C4-2B (cell line): ENCODE results near the gene ATP5MG.

Source experiments
- CTCF ChIP-seq: fragments of 450-650 bp; conservative IDR thresholded peaks from 2 replicates; pipeline ENCODE4 v1.5.1; 2017; ENCODE audit warnings: mild to moderate bottlenecking
- ZFX ChIP-seq: fragments of 450-650 bp; IDR thresholded peaks from 2 replicates; pipeline ENCODE4 v1.6.1; 2017

GRCh38 chr11:118383657-118384056 is 17.7 kb upstream of the ATP5MG start:
- no peak for TF ChIP-seq CTCF
- no peak for TF ChIP-seq ZFX
